NCI-H128 (cell line): ENCODE results near the gene COL11A2.

ENCODE experiments used
- DNase-seq: peaks from one replicate; lab custom pipeline; 2025; ENCODE audit not compliant: unreplicated experiment; lab: John Stamatoyannopoulos, UW

Gene COL11A2

GRCh38 chr6:33172688-33173534 is 19.4 kb downstream of the COL11A2 start:
- no peak for DNase-seq

GRCh38 chr6:33171880-33172687 is 20.2 kb downstream of the COL11A2 start:
- no peak for DNase-seq

- no peak for DNase-seq
Observed at GRCh38 chr6:33171016-33171879, 21.0 kb downstream of the COL11A2 start.

GRCh38 chr6:33170176-33171015 is 21.9 kb downstream of the COL11A2 start:
- DNase-seq: no peak

GRCh38 chr6:33169291-33170175 is 22.7 kb downstream of the COL11A2 start:
- no peak for DNase-seq

GRCh38 chr6:33168639-33169038 is 23.6 kb downstream of the COL11A2 start:
- DNase-seq: no peak

- no peak for DNase-seq
Observed at GRCh38 chr6:33168284-33168601, 24.0 kb downstream of the COL11A2 start.

- no peak for DNase-seq
Observed at GRCh38 chr6:33167374-33168283, 24.6 kb downstream of the COL11A2 start.

GRCh38 chr6:33166811-33167210 is 25.5 kb downstream of the COL11A2 start:
- DNase-seq: no peak

GRCh38 chr6:33166363-33166762 is 25.9 kb downstream of the COL11A2 start:
- no peak for DNase-seq

- DNase-seq: no peak
Observed at GRCh38 chr6:33165581-33166258, 26.5 kb downstream of the COL11A2 start.

GRCh38 chr6:33164665-33165373 is 27.4 kb downstream of the COL11A2 start:
- DNase-seq: no peak

- no peak for DNase-seq
Observed at GRCh38 chr6:33164176-33164575, 28.1 kb downstream of the COL11A2 start.

GRCh38 chr6:33163540-33163939 is 28.7 kb downstream of the COL11A2 start:
- no peak for DNase-seq

- DNase-seq: no peak
Observed at GRCh38 chr6:33161354-33162331, 30.6 kb downstream of the COL11A2 start.

GRCh38 chr6:33160728-33161344 is 31.4 kb downstream of the COL11A2 start:
- DNase-seq: no peak
